K562 (cell line): ENCODE measurements around the gene PRKD1. TPM values are rescaled to one million over a fixed set of nuclear protein-coding genes. Genes with fewer than 3 reads are reported as not detected.

Experiments used
- EGR1 ChIP-seq: fragments of 450-650 bp; conservative IDR thresholded peaks from 2 replicates; pipeline ENCODE4 v1.6.1; 2017; ENCODE audit warnings: mild to moderate bottlenecking
- MED1 ChIP-seq: sonication (generic); formaldehyde crosslinking; IDR thresholded peaks from 2 replicates; pipeline ENCODE4 v1.8.1; 2023; ENCODE audit warnings: missing genetic modification reagents, borderline replicate concordance
- PRMT5 ChIP-seq: sonication (generic); formaldehyde crosslinking; IDR thresholded peaks from 2 replicates; pipeline ENCODE4 v1.5.0; 2020; ENCODE audit warnings: missing genetic modification reagents
- SNIP1 ChIP-seq: fragments of 450-650 bp; IDR thresholded peaks from 2 replicates; pipeline ENCODE4 v1.7.1; 2017; ENCODE audit warnings: low read depth, mild to moderate bottlenecking
- XRCC4 ChIP-seq: IDR thresholded peaks from one replicate; pipeline ENCODE4 v1.6.1; 2011; ENCODE audit not compliant: insufficient read depth, insufficient read length; ENCODE audit errors: extremely low read depth
- ZC3H8 ChIP-seq: fragments of 450-650 bp; IDR thresholded peaks from 2 replicates; pipeline ENCODE4 v1.6.1; 2017
- ZNF785 ChIP-seq: fragments of 250-450 bp; sonication (Bioruptor Pico); IDR thresholded peaks from 2 replicates; pipeline ENCODE4 v1.4.0; 2020; ENCODE audit warnings: mild to moderate bottlenecking
- polyA plus RNA-seq, 8 experiments: library from polyadenylated mRNA; depleted of rRNA in 4 of 8; stranded (reverse) in 5 of 8; unstranded in 3 of 8; fragments of >200 nt; fragmentation: Nextera tagmentation in 2 of 8; fragmentation: Illumina TruSeq in 1 of 8; extraction: Ambion mirVana in 2 of 8; extraction: Trizol in 1 of 8; gene quantifications; 2 replicates each; pipeline versions ENCODE4 v1.2.1 to v1.2.3, GENCODE V29; 2011 to 2014; ENCODE audit warnings: inconsistent platforms in 1 of 8, missing spikeins in 1 of 8
- total RNA-seq, 7 experiments: library from RNA; depleted of rRNA in 6 of 7; stranded (reverse); fragments of >200 nt in 6 of 7; fragmentation: Illumina TruSeq in 2 of 7; extraction: Trizol in 2 of 7; gene quantifications; 2 replicates each; pipeline versions ENCODE4 v1.2.1 to v1.2.3, GENCODE V29; 2011 to 2021; ENCODE audit warnings: low replicate concordance in 1 of 7
- TF ChIP-seq, protein P1 (sequence below): fragments of 250-450 bp; sonication (Bioruptor Pico); IDR thresholded peaks from 2 replicates; pipeline ENCODE4 v1.8.0; 2021; ENCODE audit warnings: mild to moderate bottlenecking, moderate library complexity
- TF ChIP-seq, protein P2 (sequence below): fragments of 200-800 bp; sonication (Bioruptor generic); IDR thresholded peaks from 2 replicates; pipeline ENCODE4 v1.6.1; 2016; ENCODE audit warnings: missing genetic modification characterization, missing compliant biosample characterization
- TF ChIP-seq, protein P3 (sequence below), 2 experiments: fragments of 450-650 bp; formaldehyde crosslinking in 1 of 2; IDR thresholded peaks; 2 replicates each; pipeline versions ENCODE4 v1.4.0 to v1.6.1; 2014 to 2020; ENCODE audit warnings: mild to moderate bottlenecking in 2 of 2, borderline replicate concordance in 1 of 2, low read depth in 1 of 2
- TF ChIP-seq, protein P4 (sequence below): fragments of 450-650 bp; formaldehyde crosslinking; conservative IDR thresholded peaks from 2 replicates; pipeline ENCODE4 v1.4.0; 2022; ENCODE audit warnings: mild to moderate bottlenecking, missing genetic modification characterization

Gene PRKD1
- total and polyA plus RNA-seq, 9 of the 15 experiments (the other 6 are each of a cell fraction or from before 2014, with no cell fraction given) = 0.04 to 0.25 (median 0.13) TPM; not detected in 1

DNA sequence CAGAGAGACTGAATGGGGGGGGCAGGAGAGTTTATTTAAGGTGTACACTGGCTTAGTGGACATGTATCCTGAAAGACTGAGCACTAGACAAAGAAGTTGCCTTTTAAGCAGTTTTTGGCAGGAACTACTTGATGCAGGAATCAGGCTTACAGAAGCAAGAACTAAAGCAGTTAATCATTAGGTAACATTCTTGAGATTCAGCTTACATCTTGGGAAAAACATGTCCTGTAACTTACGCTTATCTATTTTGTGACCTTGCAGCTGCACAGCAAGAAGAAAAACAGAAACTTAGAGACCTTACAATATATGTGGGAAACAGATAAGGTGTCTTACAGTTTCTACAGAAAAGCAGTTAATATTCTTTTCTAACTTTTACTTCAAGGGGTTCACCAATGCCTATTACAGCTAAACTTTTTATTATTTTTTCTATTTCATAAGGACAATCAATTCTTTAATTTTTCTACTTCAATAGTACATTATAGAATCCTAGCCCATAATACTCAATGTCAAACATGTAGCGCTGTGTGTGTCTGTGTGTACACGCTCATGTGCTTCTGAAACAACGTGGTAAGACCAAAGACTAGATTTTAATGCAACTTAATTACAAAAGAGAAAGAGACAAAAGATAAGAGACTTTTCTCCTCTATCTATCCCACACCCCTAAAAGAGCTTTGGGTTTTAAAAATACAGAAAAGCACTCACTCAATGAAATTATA, 276.9 kb downstream of the PRKD1 start (continued):
- TF ChIP-seq XRCC4 (no peak), EGR1 (no peak), MED1 (CRISPR knock-in tag) (no peak), SNIP1 (no peak), ZNF785 (CRISPR knock-in tag) (no peak), ZC3H8 (no peak), PRMT5 (CRISPR knock-in tag) (no peak)
- TF ChIP-seq, protein P1, sequence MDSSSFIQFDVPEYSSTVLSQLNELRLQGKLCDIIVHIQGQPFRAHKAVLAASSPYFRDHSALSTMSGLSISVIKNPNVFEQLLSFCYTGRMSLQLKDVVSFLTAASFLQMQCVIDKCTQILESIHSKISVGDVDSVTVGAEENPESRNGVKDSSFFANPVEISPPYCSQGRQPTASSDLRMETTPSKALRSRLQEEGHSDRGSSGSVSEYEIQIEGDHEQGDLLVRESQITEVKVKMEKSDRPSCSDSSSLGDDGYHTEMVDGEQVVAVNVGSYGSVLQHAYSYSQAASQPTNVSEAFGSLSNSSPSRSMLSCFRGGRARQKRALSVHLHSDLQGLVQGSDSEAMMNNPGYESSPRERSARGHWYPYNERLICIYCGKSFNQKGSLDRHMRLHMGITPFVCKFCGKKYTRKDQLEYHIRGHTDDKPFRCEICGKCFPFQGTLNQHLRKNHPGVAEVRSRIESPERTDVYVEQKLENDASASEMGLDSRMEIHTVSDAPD (CRISPR knock-in tag) = no peak
- TF ChIP-seq, protein P2, sequence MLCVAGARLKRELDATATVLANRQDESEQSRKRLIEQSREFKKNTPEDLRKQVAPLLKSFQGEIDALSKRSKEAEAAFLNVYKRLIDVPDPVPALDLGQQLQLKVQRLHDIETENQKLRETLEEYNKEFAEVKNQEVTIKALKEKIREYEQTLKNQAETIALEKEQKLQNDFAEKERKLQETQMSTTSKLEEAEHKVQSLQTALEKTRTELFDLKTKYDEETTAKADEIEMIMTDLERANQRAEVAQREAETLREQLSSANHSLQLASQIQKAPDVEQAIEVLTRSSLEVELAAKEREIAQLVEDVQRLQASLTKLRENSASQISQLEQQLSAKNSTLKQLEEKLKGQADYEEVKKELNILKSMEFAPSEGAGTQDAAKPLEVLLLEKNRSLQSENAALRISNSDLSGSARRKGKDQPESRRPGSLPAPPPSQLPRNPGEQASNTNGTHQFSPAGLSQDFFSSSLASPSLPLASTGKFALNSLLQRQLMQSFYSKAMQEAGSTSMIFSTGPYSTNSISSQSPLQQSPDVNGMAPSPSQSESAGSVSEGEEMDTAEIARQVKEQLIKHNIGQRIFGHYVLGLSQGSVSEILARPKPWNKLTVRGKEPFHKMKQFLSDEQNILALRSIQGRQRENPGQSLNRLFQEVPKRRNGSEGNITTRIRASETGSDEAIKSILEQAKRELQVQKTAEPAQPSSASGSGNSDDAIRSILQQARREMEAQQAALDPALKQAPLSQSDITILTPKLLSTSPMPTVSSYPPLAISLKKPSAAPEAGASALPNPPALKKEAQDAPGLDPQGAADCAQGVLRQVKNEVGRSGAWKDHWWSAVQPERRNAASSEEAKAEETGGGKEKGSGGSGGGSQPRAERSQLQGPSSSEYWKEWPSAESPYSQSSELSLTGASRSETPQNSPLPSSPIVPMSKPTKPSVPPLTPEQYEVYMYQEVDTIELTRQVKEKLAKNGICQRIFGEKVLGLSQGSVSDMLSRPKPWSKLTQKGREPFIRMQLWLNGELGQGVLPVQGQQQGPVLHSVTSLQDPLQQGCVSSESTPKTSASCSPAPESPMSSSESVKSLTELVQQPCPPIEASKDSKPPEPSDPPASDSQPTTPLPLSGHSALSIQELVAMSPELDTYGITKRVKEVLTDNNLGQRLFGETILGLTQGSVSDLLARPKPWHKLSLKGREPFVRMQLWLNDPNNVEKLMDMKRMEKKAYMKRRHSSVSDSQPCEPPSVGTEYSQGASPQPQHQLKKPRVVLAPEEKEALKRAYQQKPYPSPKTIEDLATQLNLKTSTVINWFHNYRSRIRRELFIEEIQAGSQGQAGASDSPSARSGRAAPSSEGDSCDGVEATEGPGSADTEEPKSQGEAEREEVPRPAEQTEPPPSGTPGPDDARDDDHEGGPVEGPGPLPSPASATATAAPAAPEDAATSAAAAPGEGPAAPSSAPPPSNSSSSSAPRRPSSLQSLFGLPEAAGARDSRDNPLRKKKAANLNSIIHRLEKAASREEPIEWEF (CRISPR knock-in tag) = no peak
- TF ChIP-seq, protein P3, sequence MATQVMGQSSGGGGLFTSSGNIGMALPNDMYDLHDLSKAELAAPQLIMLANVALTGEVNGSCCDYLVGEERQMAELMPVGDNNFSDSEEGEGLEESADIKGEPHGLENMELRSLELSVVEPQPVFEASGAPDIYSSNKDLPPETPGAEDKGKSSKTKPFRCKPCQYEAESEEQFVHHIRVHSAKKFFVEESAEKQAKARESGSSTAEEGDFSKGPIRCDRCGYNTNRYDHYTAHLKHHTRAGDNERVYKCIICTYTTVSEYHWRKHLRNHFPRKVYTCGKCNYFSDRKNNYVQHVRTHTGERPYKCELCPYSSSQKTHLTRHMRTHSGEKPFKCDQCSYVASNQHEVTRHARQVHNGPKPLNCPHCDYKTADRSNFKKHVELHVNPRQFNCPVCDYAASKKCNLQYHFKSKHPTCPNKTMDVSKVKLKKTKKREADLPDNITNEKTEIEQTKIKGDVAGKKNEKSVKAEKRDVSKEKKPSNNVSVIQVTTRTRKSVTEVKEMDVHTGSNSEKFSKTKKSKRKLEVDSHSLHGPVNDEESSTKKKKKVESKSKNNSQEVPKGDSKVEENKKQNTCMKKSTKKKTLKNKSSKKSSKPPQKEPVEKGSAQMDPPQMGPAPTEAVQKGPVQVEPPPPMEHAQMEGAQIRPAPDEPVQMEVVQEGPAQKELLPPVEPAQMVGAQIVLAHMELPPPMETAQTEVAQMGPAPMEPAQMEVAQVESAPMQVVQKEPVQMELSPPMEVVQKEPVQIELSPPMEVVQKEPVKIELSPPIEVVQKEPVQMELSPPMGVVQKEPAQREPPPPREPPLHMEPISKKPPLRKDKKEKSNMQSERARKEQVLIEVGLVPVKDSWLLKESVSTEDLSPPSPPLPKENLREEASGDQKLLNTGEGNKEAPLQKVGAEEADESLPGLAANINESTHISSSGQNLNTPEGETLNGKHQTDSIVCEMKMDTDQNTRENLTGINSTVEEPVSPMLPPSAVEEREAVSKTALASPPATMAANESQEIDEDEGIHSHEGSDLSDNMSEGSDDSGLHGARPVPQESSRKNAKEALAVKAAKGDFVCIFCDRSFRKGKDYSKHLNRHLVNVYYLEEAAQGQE (IDR thresholded peaks at IDR 0.05; ENCODE audit: borderline replicate concordance) = no peak
- TF ChIP-seq, protein P3 (CRISPR knock-in tag; IDR thresholded peaks at IDR 0.05; ENCODE audit: low read depth) = no peak
- TF ChIP-seq, protein P4, sequence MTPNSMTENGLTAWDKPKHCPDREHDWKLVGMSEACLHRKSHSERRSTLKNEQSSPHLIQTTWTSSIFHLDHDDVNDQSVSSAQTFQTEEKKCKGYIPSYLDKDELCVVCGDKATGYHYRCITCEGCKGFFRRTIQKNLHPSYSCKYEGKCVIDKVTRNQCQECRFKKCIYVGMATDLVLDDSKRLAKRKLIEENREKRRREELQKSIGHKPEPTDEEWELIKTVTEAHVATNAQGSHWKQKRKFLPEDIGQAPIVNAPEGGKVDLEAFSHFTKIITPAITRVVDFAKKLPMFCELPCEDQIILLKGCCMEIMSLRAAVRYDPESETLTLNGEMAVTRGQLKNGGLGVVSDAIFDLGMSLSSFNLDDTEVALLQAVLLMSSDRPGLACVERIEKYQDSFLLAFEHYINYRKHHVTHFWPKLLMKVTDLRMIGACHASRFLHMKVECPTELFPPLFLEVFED (CRISPR knock-in tag) = no peak
